Transverse colon (tissue), 4 donors: Measurements from ENCODE around the gene KCNQ2.

ENCODE experiments used
- POLR2AphosphoS5 ChIP-seq, 3 donors: sonication (generic); formaldehyde crosslinking; IDR thresholded peaks; one replicate each; pipeline ENCODE4 v1.6.1; 2016; ENCODE audit warnings: antibody characterized with exemption in 3 of 3
- TF ChIP-seq, protein P1 (sequence below), 5 experiments: fragments of 200-600 bp in 3 of 5; fragments of 450-650 bp in 2 of 5; sonication (generic) in 3 of 5; IDR thresholded peaks; 1 replicate in 2 of 5; 2 replicates in 3 of 5; pipeline ENCODE4 v1.5.1; 2016 to 2017; ENCODE audit warnings: antibody characterized with exemption in 5 of 5, inconsistent platforms in 3 of 5, mild to moderate bottlenecking in 2 of 5, moderate library complexity in 1 of 5

DNA sequence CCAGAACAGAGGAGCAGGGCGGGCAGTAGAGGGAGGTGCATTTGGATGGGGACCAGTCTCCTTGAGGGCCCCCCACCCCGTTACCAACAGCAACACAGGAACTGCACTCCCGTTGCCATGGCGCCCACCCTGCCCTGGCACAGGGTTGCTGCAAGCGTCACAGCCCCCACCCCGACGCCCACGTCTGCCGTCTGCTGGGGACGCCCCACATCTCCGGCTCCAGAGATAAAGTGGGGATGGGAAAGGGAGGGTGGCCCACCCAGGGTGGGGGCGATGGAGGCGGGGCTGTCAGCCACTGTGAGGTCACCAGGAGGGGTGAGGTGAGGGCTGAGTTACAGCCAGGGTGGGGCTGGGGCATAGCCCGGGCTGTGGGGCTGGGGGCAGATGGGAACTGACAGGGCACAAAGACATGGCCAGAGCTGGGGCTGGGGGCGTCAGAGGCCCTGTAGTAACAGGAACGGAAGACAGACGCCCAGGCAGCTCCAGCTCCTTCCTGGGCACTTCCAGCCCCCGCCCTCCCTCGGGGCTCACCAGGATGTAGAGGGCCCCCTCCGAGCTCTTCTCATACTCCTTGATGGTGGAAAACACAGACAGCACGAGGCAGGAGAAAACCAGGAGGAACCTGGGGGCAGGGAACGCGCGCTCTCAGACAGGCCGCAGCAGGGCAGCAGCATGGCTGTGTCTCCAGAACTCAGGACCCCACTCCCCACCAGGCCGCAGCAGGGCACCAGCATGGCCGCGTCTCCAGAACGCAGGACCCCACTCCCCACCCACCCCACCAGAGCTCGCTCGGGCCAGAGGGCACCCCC lies 26.0 kb downstream of the KCNQ2 start:
- TF ChIP-seq, protein P1, sequence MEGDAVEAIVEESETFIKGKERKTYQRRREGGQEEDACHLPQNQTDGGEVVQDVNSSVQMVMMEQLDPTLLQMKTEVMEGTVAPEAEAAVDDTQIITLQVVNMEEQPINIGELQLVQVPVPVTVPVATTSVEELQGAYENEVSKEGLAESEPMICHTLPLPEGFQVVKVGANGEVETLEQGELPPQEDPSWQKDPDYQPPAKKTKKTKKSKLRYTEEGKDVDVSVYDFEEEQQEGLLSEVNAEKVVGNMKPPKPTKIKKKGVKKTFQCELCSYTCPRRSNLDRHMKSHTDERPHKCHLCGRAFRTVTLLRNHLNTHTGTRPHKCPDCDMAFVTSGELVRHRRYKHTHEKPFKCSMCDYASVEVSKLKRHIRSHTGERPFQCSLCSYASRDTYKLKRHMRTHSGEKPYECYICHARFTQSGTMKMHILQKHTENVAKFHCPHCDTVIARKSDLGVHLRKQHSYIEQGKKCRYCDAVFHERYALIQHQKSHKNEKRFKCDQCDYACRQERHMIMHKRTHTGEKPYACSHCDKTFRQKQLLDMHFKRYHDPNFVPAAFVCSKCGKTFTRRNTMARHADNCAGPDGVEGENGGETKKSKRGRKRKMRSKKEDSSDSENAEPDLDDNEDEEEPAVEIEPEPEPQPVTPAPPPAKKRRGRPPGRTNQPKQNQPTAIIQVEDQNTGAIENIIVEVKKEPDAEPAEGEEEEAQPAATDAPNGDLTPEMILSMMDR (IDR thresholded peaks at IDR 0.05), result no peak
- no peak for TF ChIP-seq POLR2AphosphoS5 (IDR thresholded peaks at IDR 0.05)
